Liver (tissue), 3 donors: ENCODE measurements around the gene FTO.

Experiments used
- CTCF ChIP-seq: fragments of 150-350 bp; IDR thresholded peaks from 2 replicates; pipeline ENCODE4 v1.5.1; 2017; ENCODE audit warnings: improper control_type of control experiment, low read depth, low read length; ENCODE audit not compliant: missing input control
- EGR1 ChIP-seq, 2 donors: IDR thresholded peaks; 2 replicates each; pipeline ENCODE4 v1.6.1; 2016 to 2018; ENCODE audit warnings: antibody characterized with exemption in 2 of 2, low read depth in 2 of 2
- RAD21 ChIP-seq, 2 donors: IDR thresholded peaks; 2 replicates each; pipeline ENCODE4 v1.6.1; 2016; ENCODE audit warnings: antibody characterized with exemption in 2 of 2, mild to moderate bottlenecking in 2 of 2
- SP1 ChIP-seq: IDR thresholded peaks from 2 replicates; pipeline ENCODE4 v1.6.1; 2018; ENCODE audit warnings: antibody characterized with exemption, mild to moderate bottlenecking
- donor health status: healthy.
- donor health status: healthy.

GRCh38 chr16:54193013-54193664, 489.2 kb downstream of the FTO start:
- TF ChIP-seq CTCF = no peak
- no peak for TF ChIP-seq SP1
- no peak for TF ChIP-seq RAD21 (IDR thresholded peaks at IDR 0.05)
- TF ChIP-seq EGR1 (IDR thresholded peaks at IDR 0.05; ENCODE audit: low read depth in 2 of 2) = no peak
